ENCODE data around the gene TSR1. TPM values are rescaled to one million over a fixed set of nuclear protein-coding genes. Genes with fewer than 3 reads are reported as not detected.

TSR1 gene
- total RNA-seq, 4 donors from 2014 or later = 3.0 to 18.9 (median 14.4) TPM

GRCh38 chr17:2351269-2351668 is 15.0 kb upstream of the TSR1 start:
- no peaks in the 10 kb centered on the region for H3K27me3 ChIP-seq
- in situ Hi-C loops (cut with MboI; ENCODE audit: low pct_ligation_motif_present in 1 of 4, low pct_unique_long_range_greater_than_20kb in 1 of 4, low sequenced_read_pairs in 3 of 4) (no loop called here), intact Hi-C loops (cut with DNase I; ENCODE audit: low total_unique reads) (no loop called here)
- no peaks in the 10 kb centered on the region for H3K36me3 ChIP-seq
- H3K27ac ChIP-seq = no peak overlapping the region
- peaks cover 0 to 7% (median 5%) of the 10 kb centered on the region in 4 donors for H3K4me1 ChIP-seq
- no peaks in the 10 kb centered on the region for H3K9me3 ChIP-seq
- H3K4me3 ChIP-seq = no peak overlapping the region
- WGBS, 2 donors (ENCODE audit: low coverage in 1 of 2) = 91 to 100% methylated on average over 3 to 6 of the region's 6 CpGs
- TF ChIP-seq POLR2AphosphoS5 (IDR thresholded peaks at IDR 0.05) (no peak), POLR2A (IDR thresholded peaks at IDR 0.05) (no peak), EP300 (IDR thresholded peaks at IDR 0.05; ENCODE audit: low read depth) (no peak), CTCF (IDR thresholded peaks at IDR 0.05) (no peak)
- DNase-seq = no peak

- WGBS, 2 donors (ENCODE audit: low coverage in 1 of 2) = 46 to 56% methylated on average over 3 to 11 of the region's 11 CpGs
- Histone ChIP-seq H3K4me3 (no peak overlapping the region), H3K27ac (no peak overlapping the region), H3K9me3 (no peaks in the 10 kb centered on the region), H3K36me3 (no peaks in the 10 kb centered on the region), H3K4me1 (peaks cover 0 to 7% (median 2%) of the 10 kb centered on the region in 4 donors), H3K27me3 (no peaks in the 10 kb centered on the region)
- in situ Hi-C loops (cut with MboI; ENCODE audit: low pct_ligation_motif_present in 1 of 4, low pct_unique_long_range_greater_than_20kb in 1 of 4, low sequenced_read_pairs in 3 of 4) = no loop called here
- peak; percentile 54 for DNase-seq
- TF ChIP-seq POLR2AphosphoS5 (IDR thresholded peaks at IDR 0.05) (no peak), CTCF (IDR thresholded peaks at IDR 0.05) (no peak), POLR2A (IDR thresholded peaks at IDR 0.05) (no peak), EP300 (IDR thresholded peaks at IDR 0.05; ENCODE audit: low read depth) (no peak)
- intact Hi-C loops (cut with DNase I; ENCODE audit: low total_unique reads) = no loop called here
Measured at GRCh38 chr17:2347805-2348685, 11.8 kb upstream of the TSR1 start.

GRCh38 chr17:2346475-2346874 is 10.2 kb upstream of the TSR1 start:
- TF ChIP-seq EP300 (IDR thresholded peaks at IDR 0.05; ENCODE audit: low read depth) (no peak), POLR2AphosphoS5 (IDR thresholded peaks at IDR 0.05) (no peak), POLR2A (IDR thresholded peaks at IDR 0.05) (no peak), CTCF (IDR thresholded peaks at IDR 0.05) (no peak)
- 88% methylated on average over 8 of the region's 8 CpGs; no CpG with 5 or more reads in 1 of the 2 donors for WGBS, 2 donors (ENCODE audit: low coverage in 1 of 2)
- Histone ChIP-seq H3K36me3 (no peaks in the 10 kb centered on the region), H3K27me3 (no peaks in the 10 kb centered on the region), H3K9me3 (no peaks in the 10 kb centered on the region), H3K4me1 (peaks cover 0 to 7% (median 2%) of the 10 kb centered on the region in 4 donors), H3K27ac (no peak overlapping the region), H3K4me3 (no peak overlapping the region)
- in situ Hi-C loops (cut with MboI; ENCODE audit: low pct_ligation_motif_present in 1 of 4, low pct_unique_long_range_greater_than_20kb in 1 of 4, low sequenced_read_pairs in 3 of 4) = no loop called here
- intact Hi-C loops (cut with DNase I; ENCODE audit: low total_unique reads) = no loop called here
- DNase-seq = no peak

GRCh38 chr17:2344528-2344927 is 8.3 kb upstream of the TSR1 start:
- Histone ChIP-seq H3K36me3 (no peaks in the 10 kb centered on the region), H3K27ac (no peak overlapping the region), H3K27me3 (no peaks in the 10 kb centered on the region), H3K4me3 (no peak overlapping the region), H3K4me1 (peaks cover 0 to 7% (median 2%) of the 10 kb centered on the region in 4 donors), H3K9me3 (no peaks in the 10 kb centered on the region)
- DNase-seq = no peak
- no peak for TF ChIP-seq POLR2A (IDR thresholded peaks at IDR 0.05)
- no peak for TF ChIP-seq POLR2AphosphoS5 (IDR thresholded peaks at IDR 0.05)
- TF ChIP-seq CTCF (IDR thresholded peaks at IDR 0.05) = no peak
- TF ChIP-seq EP300 (IDR thresholded peaks at IDR 0.05; ENCODE audit: low read depth) = no peak
- 92% methylated on average over 7 to 10 of the region's 10 CpGs for WGBS, 2 donors (ENCODE audit: low coverage in 1 of 2)
- intact Hi-C loops (cut with DNase I; ENCODE audit: low total_unique reads) (no loop called here), in situ Hi-C loops (cut with MboI; ENCODE audit: low pct_ligation_motif_present in 1 of 4, low pct_unique_long_range_greater_than_20kb in 1 of 4, low sequenced_read_pairs in 3 of 4) (no loop called here)
